NT2/D1 (cell line): ENCODE data around the gene ACTN4.

Source experiments
- SUZ12 ChIP-seq: IDR thresholded peaks from 2 replicates; pipeline ENCODE4 v1.6.1; 2011; ENCODE audit not compliant: insufficient read length, insufficient read depth; ENCODE audit errors: extremely low read depth
- YY1 ChIP-seq: IDR thresholded peaks from 2 replicates; pipeline ENCODE4 v1.6.1; 2011; ENCODE audit not compliant: insufficient read length, insufficient read depth

GRCh38 chr19:38647966-38648768 lies 718 bp downstream of the ACTN4 start:
- no peak for TF ChIP-seq YY1
- TF ChIP-seq SUZ12 = no peak
